ENCODE measurements around the gene PMPCA.
A peak's percentile ranks its signal among the peaks of the same experiment; 100 is the strongest.

The PMPCA gene

DNA sequence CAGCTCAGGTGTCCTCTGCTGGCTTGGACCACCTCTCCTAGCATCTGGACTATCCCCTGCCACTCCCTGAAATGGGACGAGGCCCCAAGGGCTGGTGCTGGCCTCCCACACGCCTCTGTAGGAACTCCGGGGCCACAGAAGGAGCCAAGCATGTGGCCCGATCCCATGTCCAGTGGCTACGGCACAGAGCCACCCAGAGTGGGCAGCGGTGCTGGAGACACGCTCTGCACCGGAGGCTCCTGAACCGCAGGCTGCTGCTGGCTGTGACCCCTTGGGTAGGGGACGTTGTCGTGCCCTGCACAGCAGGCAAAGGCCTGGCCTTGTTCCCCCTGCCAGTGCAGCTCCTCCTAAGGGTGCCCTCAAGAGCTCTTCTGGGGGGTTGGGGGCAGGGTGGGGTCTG is 30.6 kb upstream of the PMPCA start:
- H3K27ac Mint-ChIP-seq: no peak overlapping the region
- no peak overlapping the region for H3K4me3 Mint-ChIP-seq
- peaks cover 16% of the 10 kb centered on the region for H3K36me3 Mint-ChIP-seq (ENCODE audit: low read depth)
- H3K9me3 Mint-ChIP-seq: no peaks in the 10 kb centered on the region
- ATAC-seq (no peak), DNase-seq (no peak)
- peaks cover 4% of the 10 kb centered on the region for H3K4me1 Mint-ChIP-seq
- no peaks in the 10 kb centered on the region for H3K27me3 Mint-ChIP-seq

- H3K9me3 Mint-ChIP-seq: no peaks in the 10 kb centered on the region
- no peaks in the 10 kb centered on the region for H3K27me3 Mint-ChIP-seq
- no peak overlapping the region for H3K4me3 Mint-ChIP-seq
- ATAC-seq (no peak), DNase-seq (no peak)
- H3K4me1 Mint-ChIP-seq: peaks cover 9% of the 10 kb centered on the region
- no peak overlapping the region for H3K27ac Mint-ChIP-seq
- H3K36me3 Mint-ChIP-seq (ENCODE audit: low read depth): peaks cover 20% of the 10 kb centered on the region
Observed at GRCh38 chr9:136380381-136380780, 30.1 kb upstream of the PMPCA start.

GRCh38 chr9:136381311-136381710 is 29.1 kb upstream of the PMPCA start:
- Mint-ChIP-seq H3K27me3 (no peaks in the 10 kb centered on the region), H3K36me3 (ENCODE audit: low read depth) (peaks cover 29% of the 10 kb centered on the region), H3K27ac (no peak overlapping the region), H3K4me3 (no peak overlapping the region), H3K4me1 (peaks cover 18% of the 10 kb centered on the region), H3K9me3 (no peaks in the 10 kb centered on the region)
- ATAC-seq (no peak), DNase-seq (no peak)

- ATAC-seq (no peak), DNase-seq (no peak)
- Mint-ChIP-seq H3K27me3 (no peaks in the 10 kb centered on the region), H3K9me3 (no peaks in the 10 kb centered on the region), H3K4me1 (peaks cover 19% of the 10 kb centered on the region), H3K36me3 (ENCODE audit: low read depth) (peaks cover 33% of the 10 kb centered on the region), H3K27ac (no peak overlapping the region), H3K4me3 (no peak overlapping the region)
Observed at GRCh38 chr9:136381966-136382513, 28.4 kb upstream of the PMPCA start.

GRCh38 chr9:136383436-136383835 is 27.0 kb upstream of the PMPCA start:
- no peak overlapping the region for H3K27ac Mint-ChIP-seq
- H3K27me3 Mint-ChIP-seq: no peaks in the 10 kb centered on the region
- ATAC-seq (no peak), DNase-seq (no peak)
- H3K4me1 Mint-ChIP-seq: peaks cover 23% of the 10 kb centered on the region
- H3K9me3 Mint-ChIP-seq: no peaks in the 10 kb centered on the region
- H3K4me3 Mint-ChIP-seq: no peak overlapping the region
- H3K36me3 Mint-ChIP-seq (ENCODE audit: low read depth): peaks cover 45% of the 10 kb centered on the region

- no peaks in the 10 kb centered on the region for H3K9me3 Mint-ChIP-seq
- ATAC-seq (peak; percentile 66), DNase-seq (no peak)
- no peaks in the 10 kb centered on the region for H3K27me3 Mint-ChIP-seq
- H3K36me3 Mint-ChIP-seq (ENCODE audit: low read depth): peaks cover 56% of the 10 kb centered on the region
- peak overlapping the region; percentile 62 for H3K27ac Mint-ChIP-seq
- peaks cover 23% of the 10 kb centered on the region for H3K4me1 Mint-ChIP-seq
- peak overlapping the region; percentile 51 for H3K4me3 Mint-ChIP-seq
Observed at GRCh38 chr9:136385015-136385414, 25.4 kb upstream of the PMPCA start.

DNA sequence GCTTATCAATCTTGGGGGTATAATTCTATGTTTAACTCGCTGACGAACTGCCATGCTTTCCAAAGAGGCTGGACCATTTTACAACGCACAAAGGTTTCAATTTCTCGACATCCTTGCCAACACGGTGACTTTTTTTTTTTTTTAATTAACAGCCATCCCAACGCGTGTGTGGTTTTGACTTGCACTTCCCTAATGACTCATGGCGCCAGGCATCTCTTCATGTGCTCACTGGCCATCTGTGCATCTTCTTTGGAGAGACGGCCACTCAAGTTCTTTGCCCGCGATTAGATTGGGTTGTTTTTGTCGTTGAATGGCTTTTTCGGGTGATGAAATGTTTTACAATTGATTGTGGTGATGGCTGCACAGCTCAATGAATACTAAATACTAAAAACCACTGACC is 24.4 kb upstream of the PMPCA start:
- H3K9me3 Mint-ChIP-seq: no peaks in the 10 kb centered on the region
- DNase-seq: no peak
- H3K4me1 Mint-ChIP-seq: peaks cover 23% of the 10 kb centered on the region
- peak overlapping the region; percentile 29 for H3K27ac Mint-ChIP-seq
- peaks cover 57% of the 10 kb centered on the region for H3K36me3 Mint-ChIP-seq (ENCODE audit: low read depth)
- H3K4me3 Mint-ChIP-seq: no peak overlapping the region
- no peaks in the 10 kb centered on the region for H3K27me3 Mint-ChIP-seq
- no peak for ATAC-seq

DNA sequence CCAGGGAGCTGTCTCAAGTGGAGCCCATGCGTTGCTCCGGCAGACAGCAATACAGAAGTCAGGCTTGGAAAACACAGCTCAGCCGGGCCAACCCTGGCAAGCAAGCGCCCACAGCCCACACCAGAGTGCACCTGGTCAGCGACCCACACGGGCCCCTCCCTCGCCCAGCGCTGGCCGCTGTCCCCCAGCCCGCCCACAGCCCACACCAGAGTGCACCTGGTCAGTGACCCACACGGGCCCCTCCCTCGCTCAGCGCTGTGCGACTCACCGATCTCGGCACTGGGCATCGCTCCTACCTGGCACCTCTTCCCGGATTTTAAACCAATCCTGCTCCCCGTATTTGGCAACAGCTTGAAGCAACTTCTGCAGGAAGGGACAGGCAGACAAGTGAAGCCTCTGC is 23.2 kb upstream of the PMPCA start:
- H3K4me1 Mint-ChIP-seq: peaks cover 23% of the 10 kb centered on the region
- H3K9me3 Mint-ChIP-seq: no peaks in the 10 kb centered on the region
- H3K27me3 Mint-ChIP-seq: no peaks in the 10 kb centered on the region
- DNase-seq (no peak), ATAC-seq (no peak)
- H3K4me3 Mint-ChIP-seq: no peak overlapping the region
- H3K36me3 Mint-ChIP-seq (ENCODE audit: low read depth): peaks cover 61% of the 10 kb centered on the region
- no peak overlapping the region for H3K27ac Mint-ChIP-seq

DNA sequence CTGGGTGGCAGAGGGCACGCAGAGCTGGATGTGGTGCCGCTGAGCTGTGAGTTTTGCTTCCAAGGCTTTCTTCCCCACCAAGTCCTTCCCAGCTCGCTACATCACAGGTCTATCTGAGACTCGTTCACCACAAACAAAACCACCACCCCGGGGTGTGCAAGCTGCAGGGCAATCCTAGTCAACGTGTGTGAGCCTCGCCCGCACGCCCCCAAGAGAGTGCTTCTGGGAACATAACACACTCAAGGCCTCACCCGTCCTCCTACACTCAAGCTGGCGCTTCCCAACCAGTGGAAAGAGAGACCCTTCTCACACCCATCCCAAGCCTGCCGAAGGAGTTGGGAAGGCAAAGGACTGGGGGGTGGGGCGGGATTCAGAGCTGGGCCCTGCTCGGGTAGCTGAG is 21.1 kb upstream of the PMPCA start:
- no peaks in the 10 kb centered on the region for H3K27me3 Mint-ChIP-seq
- H3K4me1 Mint-ChIP-seq: peaks cover 23% of the 10 kb centered on the region
- DNase-seq (no peak), ATAC-seq (no peak)
- no peak overlapping the region for H3K4me3 Mint-ChIP-seq
- no peak overlapping the region for H3K27ac Mint-ChIP-seq
- no peaks in the 10 kb centered on the region for H3K9me3 Mint-ChIP-seq
- peaks cover 59% of the 10 kb centered on the region for H3K36me3 Mint-ChIP-seq (ENCODE audit: low read depth)

DNA sequence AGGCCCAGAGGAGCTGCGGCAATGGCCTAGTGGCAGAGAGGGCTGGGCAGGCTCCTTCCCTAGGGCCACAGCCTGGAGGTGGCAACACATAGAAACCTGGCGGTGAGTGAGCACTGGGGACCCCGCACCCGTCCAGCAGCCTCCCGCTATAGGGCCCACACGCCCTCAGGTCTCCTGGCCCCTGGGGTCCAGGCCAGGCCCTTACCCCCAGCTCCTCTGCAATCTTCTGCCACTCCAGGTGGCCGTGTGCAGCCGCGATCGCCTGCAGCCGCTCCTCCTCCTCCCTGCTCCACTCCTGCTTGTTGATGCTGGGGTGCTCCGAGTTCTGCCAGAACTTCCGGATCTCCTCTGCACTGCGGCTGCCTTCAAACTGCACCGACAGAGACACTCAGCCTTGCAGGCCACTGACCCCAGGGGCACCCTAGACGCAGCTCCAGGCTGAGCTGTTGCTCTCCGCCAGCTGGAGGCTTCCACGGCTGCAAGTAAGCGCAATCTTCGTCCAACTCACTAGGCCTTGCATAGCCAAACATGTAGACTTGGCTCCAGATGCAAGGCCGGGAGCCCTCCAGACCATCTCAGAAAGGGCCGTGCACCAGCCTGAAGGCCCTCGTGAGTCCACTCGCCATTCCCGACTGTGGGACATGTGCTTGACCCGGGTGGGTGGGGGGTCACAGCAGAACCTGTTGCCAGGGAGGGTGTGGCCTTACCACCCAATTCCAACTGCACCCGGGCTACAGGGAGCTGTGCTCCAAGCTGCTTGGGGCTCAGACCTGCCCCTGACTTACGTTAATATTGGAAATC is 18.5 kb upstream of the PMPCA start:
- H3K36me3 Mint-ChIP-seq (ENCODE audit: low read depth): peaks cover 54% of the 10 kb centered on the region
- H3K27me3 Mint-ChIP-seq: no peaks in the 10 kb centered on the region
- no peak for ATAC-seq
- H3K9me3 Mint-ChIP-seq: no peaks in the 10 kb centered on the region
- peaks cover 4% of the 10 kb centered on the region for H3K4me1 Mint-ChIP-seq
- DNase-seq: no peak
- no peak overlapping the region for H3K4me3 Mint-ChIP-seq
- H3K27ac Mint-ChIP-seq: no peak overlapping the region

GRCh38 chr9:136392538-136393449 is 17.7 kb upstream of the PMPCA start:
- no peak overlapping the region for H3K27ac Mint-ChIP-seq
- H3K9me3 Mint-ChIP-seq: no peaks in the 10 kb centered on the region
- H3K36me3 Mint-ChIP-seq (ENCODE audit: low read depth): peaks cover 49% of the 10 kb centered on the region
- DNase-seq: no peak
- H3K4me1 Mint-ChIP-seq: no peaks in the 10 kb centered on the region
- ATAC-seq: no peak
- H3K4me3 Mint-ChIP-seq: no peak overlapping the region
- no peaks in the 10 kb centered on the region for H3K27me3 Mint-ChIP-seq

DNA sequence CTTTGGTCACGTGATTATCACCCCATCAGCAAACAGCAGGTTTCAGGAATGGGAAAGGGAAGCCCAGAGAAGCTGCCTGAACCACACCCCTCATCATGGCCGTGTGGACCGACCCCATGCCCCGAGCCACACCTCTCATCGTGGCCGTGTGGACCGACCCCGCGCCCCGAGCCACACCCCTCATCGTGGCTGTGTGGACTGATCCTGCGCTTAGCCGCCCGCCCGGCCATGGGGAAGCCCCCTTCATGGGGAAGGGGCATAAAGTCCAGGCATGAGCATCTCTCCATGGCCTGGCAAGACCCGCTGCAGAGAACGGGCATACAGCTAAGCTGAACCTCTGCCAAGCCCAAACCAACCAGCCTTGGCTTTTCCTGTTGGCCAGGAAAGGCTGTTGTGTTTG is 16.9 kb upstream of the PMPCA start:
- peaks cover 4% of the 10 kb centered on the region for H3K4me1 Mint-ChIP-seq
- ATAC-seq (no peak), DNase-seq (no peak)
- no peak overlapping the region for H3K27ac Mint-ChIP-seq
- H3K36me3 Mint-ChIP-seq (ENCODE audit: low read depth): peaks cover 47% of the 10 kb centered on the region
- H3K4me3 Mint-ChIP-seq: no peak overlapping the region
- no peaks in the 10 kb centered on the region for H3K9me3 Mint-ChIP-seq
- H3K27me3 Mint-ChIP-seq: no peaks in the 10 kb centered on the region

DNA sequence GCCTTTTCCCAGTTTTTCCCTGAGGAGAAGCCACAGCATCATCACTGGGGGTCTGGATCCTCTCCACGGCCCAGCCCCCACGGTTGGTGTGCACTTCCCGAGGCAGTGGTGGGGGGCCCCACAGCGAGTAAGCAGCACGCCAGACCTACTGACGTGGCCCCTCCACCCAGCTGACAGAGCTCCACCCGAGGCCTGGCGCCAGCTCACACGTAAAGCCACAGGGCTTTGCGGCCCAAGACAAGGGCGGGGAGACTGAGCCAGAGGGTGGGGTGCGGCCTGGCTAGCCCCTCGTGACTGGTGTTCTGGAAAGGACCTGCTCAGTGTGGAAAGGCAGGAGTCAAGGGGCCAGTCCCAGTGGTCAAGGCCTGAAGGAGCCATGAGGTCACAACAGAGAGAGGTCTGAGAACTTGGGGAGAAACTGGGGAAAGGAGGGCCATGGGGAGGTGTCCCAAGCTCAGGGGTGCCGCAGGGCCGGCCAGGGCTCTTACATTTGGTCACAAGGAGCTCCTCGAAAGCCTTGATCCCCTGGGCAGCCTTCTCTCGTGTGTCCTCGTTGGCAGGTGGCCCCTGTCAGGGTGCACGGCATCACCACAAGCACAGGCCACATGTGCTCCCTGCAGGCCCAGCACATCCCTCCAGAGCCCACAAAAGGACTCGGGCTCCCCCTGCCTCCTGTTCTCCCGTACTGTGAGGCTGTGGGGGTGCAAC is 16.0 kb upstream of the PMPCA start:
- peaks cover 13% of the 10 kb centered on the region for H3K4me1 Mint-ChIP-seq
- DNase-seq (no peak), ATAC-seq (no peak)
- H3K36me3 Mint-ChIP-seq (ENCODE audit: low read depth): peaks cover 49% of the 10 kb centered on the region
- H3K27me3 Mint-ChIP-seq: no peaks in the 10 kb centered on the region
- H3K27ac Mint-ChIP-seq: no peak overlapping the region
- no peaks in the 10 kb centered on the region for H3K9me3 Mint-ChIP-seq
- H3K4me3 Mint-ChIP-seq: no peak overlapping the region

GRCh38 chr9:136395020-136395340 is 15.5 kb upstream of the PMPCA start:
- Mint-ChIP-seq H3K36me3 (ENCODE audit: low read depth) (peaks cover 45% of the 10 kb centered on the region), H3K9me3 (no peaks in the 10 kb centered on the region), H3K4me1 (peaks cover 13% of the 10 kb centered on the region), H3K4me3 (no peak overlapping the region), H3K27ac (no peak overlapping the region), H3K27me3 (no peaks in the 10 kb centered on the region)
- DNase-seq: no peak
- ATAC-seq: no peak

Data from activated naive CD8-positive, alpha-beta T cell treated with anti-CD3 and anti-CD28 coated beads, Interleukin-2, amount 50 U/mL, for 24 hours (primary cell).